ENCODE results near the gene MOCOS.

Gene MOCOS

GRCh38 chr18:36309436-36310391, 122.4 kb downstream of the MOCOS start:
- no peak for DNase-seq

DNA sequence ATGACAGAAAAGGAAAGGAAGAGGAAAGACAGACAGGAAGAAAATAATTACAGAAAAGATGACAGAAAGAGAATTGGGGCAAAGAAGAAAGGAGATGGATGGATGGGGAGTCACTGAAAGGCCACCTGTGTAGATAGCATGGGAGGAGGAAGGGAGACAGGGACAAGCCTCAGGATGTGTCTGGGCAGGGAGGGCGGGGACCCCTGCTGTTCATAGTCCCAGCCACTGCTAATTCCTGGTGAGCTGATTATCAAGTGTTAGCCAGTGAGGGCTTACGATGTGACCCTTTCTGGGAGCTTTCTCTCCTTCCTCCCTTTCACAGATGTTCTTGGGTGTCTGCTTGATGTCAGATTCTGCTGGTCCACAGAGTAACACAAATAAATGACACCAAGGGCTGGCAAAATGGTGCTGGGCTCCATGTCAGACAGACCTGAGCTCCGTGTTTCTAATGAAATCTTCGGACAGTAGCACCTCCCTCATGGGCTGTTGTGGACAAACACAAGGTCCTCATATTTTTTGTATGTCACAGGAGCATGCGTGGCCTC, 123.8 kb downstream of the MOCOS start:
- no peak for DNase-seq

GRCh38 chr18:36312806-36313395, 125.6 kb downstream of the MOCOS start:
- no peak for DNase-seq

GRCh38 chr18:36314098-36314497, 126.8 kb downstream of the MOCOS start:
- DNase-seq: no peak

DNA sequence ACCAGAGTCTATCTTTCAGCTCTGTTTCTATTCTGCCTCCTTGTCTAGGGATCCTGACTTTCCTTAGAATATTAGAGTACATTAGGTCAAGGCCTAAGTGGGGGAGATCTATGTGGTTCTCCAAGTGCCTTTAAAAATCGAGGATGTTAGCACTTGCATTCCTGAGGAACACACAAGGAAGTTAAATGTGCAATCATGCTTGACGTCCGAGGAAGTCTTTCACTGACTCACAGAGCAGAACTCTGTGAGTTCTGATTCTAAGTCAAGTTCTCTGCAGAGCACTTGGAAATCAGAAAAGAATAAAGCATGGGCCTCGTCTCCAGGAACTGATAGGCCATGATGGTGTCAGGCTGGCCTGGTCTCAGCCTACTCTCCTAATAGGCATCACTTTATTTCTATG, 127.5 kb downstream of the MOCOS start:
- DNase-seq: no peak

- no peak for DNase-seq
Observed at GRCh38 chr18:36315736-36316135, 128.4 kb downstream of the MOCOS start.

GRCh38 chr18:36316246-36316645, 128.9 kb downstream of the MOCOS start:
- no peak for DNase-seq
